C4-2B (cell line): ENCODE measurements around the gene SCN7A.
"Not testable (repeated sequence)": the region's sequence is repeated elsewhere in the genome, so short reads cannot be mapped to it uniquely, and the experiment has no call there.

Source experiments
- ZFX ChIP-seq: fragments of 450-650 bp; IDR thresholded peaks from 2 replicates; pipeline ENCODE4 v1.6.1; 2017
- TF ChIP-seq, protein P1 (sequence below): fragments of 450-650 bp; conservative IDR thresholded peaks from 2 replicates; pipeline ENCODE4 v1.5.1; 2017; ENCODE audit warnings: mild to moderate bottlenecking

DNA sequence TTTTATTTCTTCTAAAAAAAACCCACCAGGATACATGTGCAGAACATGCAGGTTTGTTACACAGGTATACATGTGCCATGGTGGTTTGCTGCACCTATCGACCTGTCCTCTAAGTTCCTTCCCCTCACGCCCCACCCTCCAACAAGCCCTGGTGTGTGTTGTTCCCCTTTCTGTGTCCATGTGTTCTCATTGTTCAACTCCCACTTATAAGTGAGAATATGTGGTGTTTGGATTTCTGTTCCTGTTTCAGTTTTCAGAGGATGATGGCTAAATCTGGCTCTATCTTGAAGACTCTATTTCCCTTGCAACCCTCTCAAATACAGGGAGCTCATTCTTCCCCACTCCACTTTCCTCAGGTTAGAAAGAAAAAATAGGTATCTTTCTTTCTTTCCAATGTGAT, 86.3 kb downstream of the SCN7A start:
- TF ChIP-seq, protein P1, sequence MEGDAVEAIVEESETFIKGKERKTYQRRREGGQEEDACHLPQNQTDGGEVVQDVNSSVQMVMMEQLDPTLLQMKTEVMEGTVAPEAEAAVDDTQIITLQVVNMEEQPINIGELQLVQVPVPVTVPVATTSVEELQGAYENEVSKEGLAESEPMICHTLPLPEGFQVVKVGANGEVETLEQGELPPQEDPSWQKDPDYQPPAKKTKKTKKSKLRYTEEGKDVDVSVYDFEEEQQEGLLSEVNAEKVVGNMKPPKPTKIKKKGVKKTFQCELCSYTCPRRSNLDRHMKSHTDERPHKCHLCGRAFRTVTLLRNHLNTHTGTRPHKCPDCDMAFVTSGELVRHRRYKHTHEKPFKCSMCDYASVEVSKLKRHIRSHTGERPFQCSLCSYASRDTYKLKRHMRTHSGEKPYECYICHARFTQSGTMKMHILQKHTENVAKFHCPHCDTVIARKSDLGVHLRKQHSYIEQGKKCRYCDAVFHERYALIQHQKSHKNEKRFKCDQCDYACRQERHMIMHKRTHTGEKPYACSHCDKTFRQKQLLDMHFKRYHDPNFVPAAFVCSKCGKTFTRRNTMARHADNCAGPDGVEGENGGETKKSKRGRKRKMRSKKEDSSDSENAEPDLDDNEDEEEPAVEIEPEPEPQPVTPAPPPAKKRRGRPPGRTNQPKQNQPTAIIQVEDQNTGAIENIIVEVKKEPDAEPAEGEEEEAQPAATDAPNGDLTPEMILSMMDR, result not testable (repeated sequence)
- TF ChIP-seq ZFX, result not testable (repeated sequence)
